ENCODE results near the gene ARHGEF4. TPM values are rescaled to one million over a fixed set of nuclear protein-coding genes. Genes with fewer than 3 reads are reported as not detected.

The ARHGEF4 gene
- polyA plus RNA-seq, 3 donors: 0.05 TPM; not detected in 2

DNA sequence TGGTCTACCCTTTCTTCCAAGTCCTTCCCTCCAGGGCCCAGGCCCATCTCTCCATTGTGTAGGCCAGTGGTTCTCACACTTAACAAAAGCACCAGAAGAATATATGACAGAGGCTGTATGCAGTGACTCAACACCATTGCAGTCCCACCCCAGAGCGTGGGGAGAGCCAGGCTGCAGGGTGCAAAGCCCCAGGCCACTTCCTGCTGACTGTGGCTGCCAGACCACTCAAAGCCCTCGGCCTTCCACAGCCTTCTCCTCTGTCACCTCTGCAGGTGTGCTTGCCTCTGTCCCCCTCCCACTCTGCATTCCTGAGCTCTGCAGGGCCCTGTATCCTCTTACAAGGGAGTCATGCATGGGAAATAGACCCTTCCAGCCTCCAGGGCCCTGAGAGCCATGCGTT lies 40.4 kb upstream of the ARHGEF4 start:
- no peak overlapping the region for H3K27ac ChIP-seq (ENCODE audit: low read depth in 1 of 2, low read length in 2 of 2)
- H3K36me3 ChIP-seq (replicated peaks in 1 of 2; ENCODE audit: control insufficient read depth in 1 of 2, insufficient read depth in 2 of 2, low read length in 2 of 2): no peaks in the 10 kb centered on the region
- DNase-seq: no peak
- H2AFZ ChIP-seq (ENCODE audit: insufficient read depth, low read depth, low read length, poor library complexity, severe bottlenecking): no peak overlapping the region
- H3K4me1 ChIP-seq (ENCODE audit: control insufficient read depth in 1 of 2, insufficient read depth in 2 of 2, low read length in 2 of 2): peaks cover 7 to 18% of the 10 kb centered on the region in 2 donors
- Mint-ChIP-seq H3K27me3 (ENCODE audit: low read depth in 3 of 3) (peaks cover 13 to 33% (median 22%) of the 10 kb centered on the region in 3 donors), H3K36me3 (no peaks in the 10 kb centered on the region), H3K27ac (no peak overlapping the region), H3K9me3 (peaks cover 0 to 3% (median 0%) of the 10 kb centered on the region in 7 donors), H3K4me3 (no peak overlapping the region), H3K4me1 (peaks cover 8% of the 10 kb centered on the region)
- H3K79me2 ChIP-seq (ENCODE audit: insufficient read depth, low read length): no peaks in the 10 kb centered on the region
- 39% methylated on average over 2 of the region's 3 CpGs for WGBS (ENCODE audit: insufficient coverage)
- intact Hi-C loops (cut with micrococcal nuclease): loop anchor here in 1 of 2 donors (5.0 kb wide), 2 partner anchors 76 to 121 kb away; no protein-coding TSS in a partner anchor
- H3K4me2 ChIP-seq (replicated peaks; ENCODE audit: extremely low read depth, low read length, poor library complexity, severe bottlenecking): no peak overlapping the region
- H4K20me1 ChIP-seq (ENCODE audit: insufficient read depth, low read length): no peaks in the 10 kb centered on the region
- peaks cover 3 to 23% of the 10 kb centered on the region in 2 donors for H3K27me3 ChIP-seq (ENCODE audit: control insufficient read depth in 2 of 2, insufficient read depth in 2 of 2, low read length in 2 of 2)
- no peak overlapping the region for H3K4me3 ChIP-seq (replicated peaks in 1 of 3; ENCODE audit: low read depth in 2 of 3, low read length in 3 of 3)
- no peak overlapping the region for H3K9ac ChIP-seq (ENCODE audit: insufficient read depth, low read length, poor library complexity, severe bottlenecking)
- H3K9me3 ChIP-seq (replicated peaks in 1 of 2; ENCODE audit: control insufficient read depth in 1 of 2, insufficient read depth in 1 of 2, low read length in 2 of 2): no peaks in the 10 kb centered on the region
- TF ChIP-seq, protein P1, sequence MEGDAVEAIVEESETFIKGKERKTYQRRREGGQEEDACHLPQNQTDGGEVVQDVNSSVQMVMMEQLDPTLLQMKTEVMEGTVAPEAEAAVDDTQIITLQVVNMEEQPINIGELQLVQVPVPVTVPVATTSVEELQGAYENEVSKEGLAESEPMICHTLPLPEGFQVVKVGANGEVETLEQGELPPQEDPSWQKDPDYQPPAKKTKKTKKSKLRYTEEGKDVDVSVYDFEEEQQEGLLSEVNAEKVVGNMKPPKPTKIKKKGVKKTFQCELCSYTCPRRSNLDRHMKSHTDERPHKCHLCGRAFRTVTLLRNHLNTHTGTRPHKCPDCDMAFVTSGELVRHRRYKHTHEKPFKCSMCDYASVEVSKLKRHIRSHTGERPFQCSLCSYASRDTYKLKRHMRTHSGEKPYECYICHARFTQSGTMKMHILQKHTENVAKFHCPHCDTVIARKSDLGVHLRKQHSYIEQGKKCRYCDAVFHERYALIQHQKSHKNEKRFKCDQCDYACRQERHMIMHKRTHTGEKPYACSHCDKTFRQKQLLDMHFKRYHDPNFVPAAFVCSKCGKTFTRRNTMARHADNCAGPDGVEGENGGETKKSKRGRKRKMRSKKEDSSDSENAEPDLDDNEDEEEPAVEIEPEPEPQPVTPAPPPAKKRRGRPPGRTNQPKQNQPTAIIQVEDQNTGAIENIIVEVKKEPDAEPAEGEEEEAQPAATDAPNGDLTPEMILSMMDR (IDR thresholded peaks at IDR 0.05): no peak

DNA sequence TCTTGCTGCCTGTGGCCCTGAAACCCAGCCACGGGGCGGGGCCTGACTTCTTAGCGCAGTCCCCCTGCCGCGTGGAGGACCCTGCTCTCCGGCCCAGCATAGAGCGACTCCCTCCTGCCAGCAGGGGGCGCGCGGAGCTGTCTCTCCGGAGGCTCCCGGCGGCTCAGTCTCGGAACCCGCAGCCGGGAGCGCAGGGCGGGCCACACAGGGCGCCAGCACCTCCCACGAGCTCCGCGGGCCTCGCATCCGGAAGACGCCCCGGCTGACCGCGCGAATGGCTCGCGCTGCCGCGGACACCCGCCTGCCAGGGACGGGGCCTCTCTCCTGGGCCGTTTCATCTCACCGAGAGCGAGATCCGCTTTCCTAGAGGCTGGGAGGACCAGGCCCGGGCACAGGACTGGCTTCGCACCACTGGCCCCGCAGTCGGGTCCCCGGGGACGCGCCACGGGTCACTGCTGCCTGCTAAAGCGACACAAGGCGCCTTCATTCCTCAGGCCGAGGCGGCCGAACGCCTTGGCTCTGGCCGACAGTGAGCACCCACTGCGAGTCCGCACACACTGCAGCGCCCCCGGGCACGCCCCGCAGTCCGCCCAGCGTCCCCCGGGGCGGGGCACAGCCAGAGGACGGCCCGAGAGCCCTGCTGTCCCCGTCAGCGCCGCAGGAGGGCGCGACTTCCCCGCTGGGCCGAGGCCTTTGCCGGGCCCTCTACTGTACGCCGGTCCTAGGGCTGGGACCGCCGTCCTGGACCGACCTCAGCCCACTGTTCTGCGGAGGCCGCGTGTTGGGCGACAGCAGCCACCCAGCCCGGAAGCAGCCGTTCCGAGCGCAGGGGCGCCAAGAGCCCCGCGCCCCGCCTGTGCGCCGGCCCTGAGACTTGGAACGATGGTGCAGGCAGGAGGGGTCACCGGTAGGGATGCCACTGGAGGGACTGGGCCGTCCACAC lies 39.0 kb upstream of the ARHGEF4 start:
- H2AFZ ChIP-seq (ENCODE audit: insufficient read depth, low read depth, low read length, poor library complexity, severe bottlenecking): peak overlapping the region; percentile 90
- H3K27ac Mint-ChIP-seq: peak overlapping the region in 2 of 7 donors; percentile 8 to 31
- peak overlapping the region; percentile 82 for H3K9ac ChIP-seq (ENCODE audit: insufficient read depth, low read length, poor library complexity, severe bottlenecking)
- H3K4me3 ChIP-seq (replicated peaks in 1 of 3; ENCODE audit: low read depth in 2 of 3, low read length in 3 of 3): peak overlapping the region; percentile 62 to 86 (median 67)
- H3K4me1 Mint-ChIP-seq: peaks cover 8% of the 10 kb centered on the region
- peak overlapping the region; percentile 74 to 85 for H3K4me3 Mint-ChIP-seq
- peaks cover 3 to 23% of the 10 kb centered on the region in 2 donors for H3K27me3 ChIP-seq (ENCODE audit: control insufficient read depth in 2 of 2, insufficient read depth in 2 of 2, low read length in 2 of 2)
- intact Hi-C loops (cut with micrococcal nuclease): loop anchor here (1.0 to 5.0 kb wide), 3 partner anchors 75 to 120 kb away; no protein-coding TSS in a partner anchor
- H3K4me2 ChIP-seq (replicated peaks; ENCODE audit: extremely low read depth, low read length, poor library complexity, severe bottlenecking): peak overlapping the region; percentile 89
- H3K27ac ChIP-seq (ENCODE audit: low read depth in 1 of 2, low read length in 2 of 2): peak overlapping the region; percentile 11 to 74
- peak; percentile 66 to 74 (median 72) for DNase-seq
- TF ChIP-seq, protein P1 (IDR thresholded peaks at IDR 0.05): peak; percentile 79
- H3K36me3 ChIP-seq (replicated peaks in 1 of 2; ENCODE audit: control insufficient read depth in 1 of 2, insufficient read depth in 2 of 2, low read length in 2 of 2): no peaks in the 10 kb centered on the region
- H4K20me1 ChIP-seq (ENCODE audit: insufficient read depth, low read length): no peaks in the 10 kb centered on the region
- no peaks in the 10 kb centered on the region for H3K79me2 ChIP-seq (ENCODE audit: insufficient read depth, low read length)
- no peaks in the 10 kb centered on the region for H3K36me3 Mint-ChIP-seq
- H3K9me3 ChIP-seq (replicated peaks in 1 of 2; ENCODE audit: control insufficient read depth in 1 of 2, insufficient read depth in 1 of 2, low read length in 2 of 2): no peaks in the 10 kb centered on the region
- WGBS (ENCODE audit: insufficient coverage): under 1% methylated on average over 91 of the region's 96 CpGs
- H3K9me3 Mint-ChIP-seq: peaks cover 0 to 3% (median 0%) of the 10 kb centered on the region in 7 donors
- H3K4me1 ChIP-seq (ENCODE audit: control insufficient read depth in 1 of 2, insufficient read depth in 2 of 2, low read length in 2 of 2): peaks cover 7 to 18% of the 10 kb centered on the region in 2 donors
- peaks cover 13 to 35% (median 22%) of the 10 kb centered on the region in 3 donors for H3K27me3 Mint-ChIP-seq (ENCODE audit: low read depth in 3 of 3)

All from CD14-positive monocyte (primary cell).